ENCODE data around the gene STKLD1.

- TF ChIP-seq CTCF (IDR thresholded peaks at IDR 0.05) (no peak), POLR2A (IDR thresholded peaks at IDR 0.05) (no peak)
Measured at GRCh38 chr9:133344979-133345378, 31.2 kb upstream of the STKLD1 start.
